Neural progenitor cell (in vitro differentiated cells): ENCODE results near the gene SRBD1. TPM values are rescaled to one million over a fixed set of nuclear protein-coding genes. Genes with fewer than 3 reads are reported as not detected.

ENCODE experiments used
- DNase-seq: peaks from one replicate; pipeline ENCODE4 v3.0.0-alpha.2; 2016; ENCODE audit warnings: low spot score
- H2AFZ ChIP-seq: fragments of 200-600 bp; sonication (generic); replicated peaks from 2 replicates; pipeline ENCODE4 v1.6.1; 2016; ENCODE audit warnings: antibody characterized with exemption
- H3F3A ChIP-seq: fragments of 200-600 bp; sonication (generic); 2 replicates; pipeline ENCODE4 v1.6.1; 2016; ENCODE audit warnings: antibody characterized with exemption, low read depth
- H3K27ac ChIP-seq: fragments of 200-600 bp; sonication (generic); 2 replicates; pipeline ENCODE4 v1.5.1; 2016; ENCODE audit warnings: mild to moderate bottlenecking
- H3K27me3 ChIP-seq: fragments of 200-600 bp; sonication (generic); 2 replicates; pipeline ENCODE4 v1.6.1; 2016; ENCODE audit warnings: mild to moderate bottlenecking, moderate library complexity
- H3K36me3 ChIP-seq: fragments of 200-600 bp; sonication (generic); 2 replicates; pipeline ENCODE4 v1.5.1; 2016
- H3K4me1 ChIP-seq: fragments of 200-600 bp; sonication (generic); 2 replicates; pipeline ENCODE4 v1.6.1; 2016; ENCODE audit warnings: mixed run types
- H3K4me2 ChIP-seq: fragments of 200-600 bp; sonication (generic); 2 replicates; pipeline ENCODE4 v1.6.1; 2016
- H3K4me3 ChIP-seq: fragments of 200-600 bp; sonication (generic); 2 replicates; pipeline ENCODE4 v1.5.1; 2016
- H3K79me2 ChIP-seq: fragments of 200-600 bp; sonication (generic); 2 replicates; pipeline ENCODE4 v1.6.1; 2016; ENCODE audit warnings: low read depth
- H3K9ac ChIP-seq: fragments of 200-600 bp; sonication (generic); 2 replicates; pipeline ENCODE4 v1.6.1; 2016
- H3K9me3 ChIP-seq: fragments of 200-600 bp; sonication (generic); 2 replicates; pipeline ENCODE4 v1.5.1; 2016; ENCODE audit warnings: low read depth
- H4K20me1 ChIP-seq: fragments of 200-600 bp; sonication (generic); 2 replicates; pipeline ENCODE4 v1.6.1; 2016; ENCODE audit warnings: low read depth
- H3K27ac Mint-ChIP-seq: 3 replicates; pipeline ENCODE4 v1.8.0; 2021; ENCODE audit warnings: mixed read lengths
- H3K27me3 Mint-ChIP-seq: 2 replicates; pipeline ENCODE4 v1.8.0; 2022; ENCODE audit warnings: low read depth, mild to moderate bottlenecking, inconsistent platforms, moderate library complexity, mixed read lengths; ENCODE audit not compliant: insufficient read depth
- H3K36me3 Mint-ChIP-seq: 3 replicates; pipeline ENCODE4 v1.8.0; 2021; ENCODE audit warnings: mixed read lengths
- H3K4me1 Mint-ChIP-seq: 3 replicates; pipeline ENCODE4 v1.8.0; 2021; ENCODE audit warnings: mixed read lengths
- H3K4me3 Mint-ChIP-seq: 3 replicates; pipeline ENCODE4 v1.8.0; 2021; ENCODE audit warnings: mild to moderate bottlenecking, moderate library complexity, mixed read lengths
- H3K9me3 Mint-ChIP-seq: 3 replicates; pipeline ENCODE4 v1.8.0; 2020; ENCODE audit warnings: mixed read lengths
- EZH2 ChIP-seq: fragments of 200-600 bp; sonication (generic); IDR thresholded peaks from 2 replicates; pipeline ENCODE4 v1.6.1; 2017; ENCODE audit warnings: antibody characterized with exemption, mild to moderate bottlenecking, moderate library complexity
- EZH2phosphoT487 ChIP-seq: fragments of 200-600 bp; sonication (generic); IDR thresholded peaks from 2 replicates; pipeline ENCODE4 v1.6.1; 2017; ENCODE audit warnings: antibody characterized with exemption
- total RNA-seq: library from RNA; depleted of rRNA; stranded (reverse); fragments of >200 nt; gene quantifications from 2 replicates; pipeline ENCODE4 v1.2.3, GENCODE V29; 2015; ENCODE audit warnings: low replicate concordance
- TF ChIP-seq, protein P1 (sequence below): fragments of 200-600 bp; sonication (generic); IDR thresholded peaks from 2 replicates; pipeline ENCODE4 v1.5.1; 2017; ENCODE audit warnings: antibody characterized with exemption, mild to moderate bottlenecking

The SRBD1 gene
- total RNA-seq, 1 donor from 2014 or later = 37.2 TPM

DNA sequence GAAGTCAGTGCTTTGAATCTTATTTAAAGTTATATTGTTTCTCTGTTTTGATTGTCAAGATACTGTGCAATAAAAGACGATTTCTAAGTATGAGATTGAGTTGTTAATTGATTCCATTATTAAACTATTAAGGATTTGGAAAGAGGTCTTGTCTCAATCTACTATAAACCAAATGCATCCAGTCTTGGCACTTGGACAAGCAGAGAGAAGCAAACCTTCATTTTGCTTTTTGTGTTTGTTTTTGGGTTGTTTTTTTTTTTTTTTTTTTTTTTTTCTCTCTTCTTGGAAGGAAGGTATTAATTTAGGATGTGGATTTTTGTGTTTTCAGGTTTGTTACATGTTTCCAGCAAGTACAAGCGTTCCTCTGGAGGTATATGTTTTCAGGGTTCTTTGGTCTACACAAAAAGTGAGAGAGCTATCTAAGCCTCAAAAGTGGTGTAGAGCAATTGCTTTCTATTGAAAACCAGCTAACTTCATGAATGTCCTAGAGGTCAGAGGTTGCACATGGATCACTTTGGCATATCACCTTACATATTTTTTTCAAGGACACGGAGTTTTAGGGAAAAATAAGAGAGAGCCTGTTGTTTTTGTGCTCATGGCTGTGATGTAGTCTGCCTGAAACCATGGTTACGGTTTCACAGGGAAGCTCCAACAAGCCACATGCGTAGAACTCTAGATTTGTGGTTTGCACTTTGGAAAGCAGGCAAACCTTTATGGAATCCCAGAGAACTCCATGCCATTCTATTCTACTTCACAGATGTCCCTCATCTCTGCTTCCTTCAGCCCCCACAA lies 42.3 kb upstream of the SRBD1 start:
- Mint-ChIP-seq H3K36me3 (peaks cover 2% of the 10 kb centered on the region), H3K27ac (no peak overlapping the region), H3K4me1 (peaks cover 27% of the 10 kb centered on the region), H3K27me3 (peaks cover 17% of the 10 kb centered on the region), H3K9me3 (no peaks in the 10 kb centered on the region), H3K4me3 (peak overlapping the region; percentile 91)
- H3K4me1 ChIP-seq = peaks cover 13% of the 10 kb centered on the region
- H3K4me2 ChIP-seq = peak overlapping the region; percentile 100
- H3K27me3 ChIP-seq = peaks cover 67% of the 10 kb centered on the region
- H3F3A ChIP-seq = peaks cover 21% of the 10 kb centered on the region
- DNase-seq = no peak
- no peaks in the 10 kb centered on the region for H3K79me2 ChIP-seq
- H3K27ac ChIP-seq = no peak overlapping the region
- TF ChIP-seq EZH2 (no peak), EZH2phosphoT487 (no peak)
- TF ChIP-seq, protein P1, sequence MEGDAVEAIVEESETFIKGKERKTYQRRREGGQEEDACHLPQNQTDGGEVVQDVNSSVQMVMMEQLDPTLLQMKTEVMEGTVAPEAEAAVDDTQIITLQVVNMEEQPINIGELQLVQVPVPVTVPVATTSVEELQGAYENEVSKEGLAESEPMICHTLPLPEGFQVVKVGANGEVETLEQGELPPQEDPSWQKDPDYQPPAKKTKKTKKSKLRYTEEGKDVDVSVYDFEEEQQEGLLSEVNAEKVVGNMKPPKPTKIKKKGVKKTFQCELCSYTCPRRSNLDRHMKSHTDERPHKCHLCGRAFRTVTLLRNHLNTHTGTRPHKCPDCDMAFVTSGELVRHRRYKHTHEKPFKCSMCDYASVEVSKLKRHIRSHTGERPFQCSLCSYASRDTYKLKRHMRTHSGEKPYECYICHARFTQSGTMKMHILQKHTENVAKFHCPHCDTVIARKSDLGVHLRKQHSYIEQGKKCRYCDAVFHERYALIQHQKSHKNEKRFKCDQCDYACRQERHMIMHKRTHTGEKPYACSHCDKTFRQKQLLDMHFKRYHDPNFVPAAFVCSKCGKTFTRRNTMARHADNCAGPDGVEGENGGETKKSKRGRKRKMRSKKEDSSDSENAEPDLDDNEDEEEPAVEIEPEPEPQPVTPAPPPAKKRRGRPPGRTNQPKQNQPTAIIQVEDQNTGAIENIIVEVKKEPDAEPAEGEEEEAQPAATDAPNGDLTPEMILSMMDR = no peak
- H3K9ac ChIP-seq = no peak overlapping the region
- no peak overlapping the region for H2AFZ ChIP-seq
- peaks cover 7% of the 10 kb centered on the region for H4K20me1 ChIP-seq
- no peaks in the 10 kb centered on the region for H3K36me3 ChIP-seq
- peak overlapping the region; percentile 92 for H3K4me3 ChIP-seq
- H3K9me3 ChIP-seq = no peaks in the 10 kb centered on the region

DNA sequence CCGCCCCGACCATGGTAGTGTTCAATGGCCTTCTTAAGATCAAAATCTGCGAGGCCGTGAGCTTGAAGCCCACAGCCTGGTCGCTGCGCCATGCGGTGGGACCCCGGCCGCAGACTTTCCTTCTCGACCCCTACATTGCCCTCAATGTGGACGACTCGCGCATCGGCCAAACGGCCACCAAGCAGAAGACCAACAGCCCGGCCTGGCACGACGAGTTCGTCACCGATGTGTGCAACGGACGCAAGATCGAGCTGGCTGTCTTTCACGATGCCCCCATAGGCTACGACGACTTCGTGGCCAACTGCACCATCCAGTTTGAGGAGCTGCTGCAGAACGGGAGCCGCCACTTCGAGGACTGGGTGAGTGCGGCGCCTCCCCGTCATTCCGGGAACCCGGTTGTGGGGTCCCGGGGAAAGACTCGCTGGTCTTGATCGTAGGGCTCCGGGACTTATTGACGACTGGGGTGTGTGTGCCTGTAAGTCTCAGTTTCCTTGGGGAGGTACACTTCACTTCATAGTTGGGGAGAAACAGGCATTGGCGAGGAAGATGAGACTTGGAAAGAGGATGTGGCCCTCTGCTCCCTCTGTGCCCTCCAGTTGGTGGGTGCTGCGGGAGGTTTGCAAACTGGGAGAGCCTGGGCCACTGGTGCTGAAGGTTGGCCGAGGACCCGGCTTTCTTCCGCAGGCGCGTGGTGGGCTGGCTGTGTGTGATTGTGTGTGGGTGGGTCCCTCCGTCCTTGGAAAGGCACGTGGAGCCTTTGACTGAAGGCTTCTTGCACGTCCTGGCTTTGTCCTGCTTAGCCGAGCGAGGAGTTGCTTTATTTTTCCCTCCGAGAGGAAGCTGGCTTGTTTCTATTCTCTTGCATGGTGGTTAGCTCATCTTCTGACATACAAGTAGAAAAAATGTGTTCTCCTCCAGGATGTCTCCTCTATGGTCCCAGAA lies 41.3 kb upstream of the SRBD1 start:
- peaks cover 21% of the 10 kb centered on the region for H3F3A ChIP-seq
- Mint-ChIP-seq H3K27me3 (peaks cover 20% of the 10 kb centered on the region), H3K36me3 (peaks cover 2% of the 10 kb centered on the region), H3K4me3 (peak overlapping the region; percentile 91), H3K9me3 (no peaks in the 10 kb centered on the region), H3K4me1 (peaks cover 30% of the 10 kb centered on the region), H3K27ac (peak overlapping the region; percentile 69)
- H3K4me1 ChIP-seq = peaks cover 13% of the 10 kb centered on the region
- no peaks in the 10 kb centered on the region for H3K79me2 ChIP-seq
- H4K20me1 ChIP-seq = peaks cover 7% of the 10 kb centered on the region
- H3K9me3 ChIP-seq = no peaks in the 10 kb centered on the region
- H3K9ac ChIP-seq = no peak overlapping the region
- H3K36me3 ChIP-seq = no peaks in the 10 kb centered on the region
- TF ChIP-seq EZH2phosphoT487 = peak; percentile 55
- peak; percentile 77 for TF ChIP-seq EZH2
- TF ChIP-seq, protein P1 = no peak
- peak; percentile 42 for DNase-seq
- peak overlapping the region; percentile 92 for H3K4me3 ChIP-seq
- peak overlapping the region; percentile 100 for H3K4me2 ChIP-seq
- peak overlapping the region; percentile 93 for H2AFZ ChIP-seq
- H3K27me3 ChIP-seq = peaks cover 77% of the 10 kb centered on the region
- H3K27ac ChIP-seq = no peak overlapping the region

DNA sequence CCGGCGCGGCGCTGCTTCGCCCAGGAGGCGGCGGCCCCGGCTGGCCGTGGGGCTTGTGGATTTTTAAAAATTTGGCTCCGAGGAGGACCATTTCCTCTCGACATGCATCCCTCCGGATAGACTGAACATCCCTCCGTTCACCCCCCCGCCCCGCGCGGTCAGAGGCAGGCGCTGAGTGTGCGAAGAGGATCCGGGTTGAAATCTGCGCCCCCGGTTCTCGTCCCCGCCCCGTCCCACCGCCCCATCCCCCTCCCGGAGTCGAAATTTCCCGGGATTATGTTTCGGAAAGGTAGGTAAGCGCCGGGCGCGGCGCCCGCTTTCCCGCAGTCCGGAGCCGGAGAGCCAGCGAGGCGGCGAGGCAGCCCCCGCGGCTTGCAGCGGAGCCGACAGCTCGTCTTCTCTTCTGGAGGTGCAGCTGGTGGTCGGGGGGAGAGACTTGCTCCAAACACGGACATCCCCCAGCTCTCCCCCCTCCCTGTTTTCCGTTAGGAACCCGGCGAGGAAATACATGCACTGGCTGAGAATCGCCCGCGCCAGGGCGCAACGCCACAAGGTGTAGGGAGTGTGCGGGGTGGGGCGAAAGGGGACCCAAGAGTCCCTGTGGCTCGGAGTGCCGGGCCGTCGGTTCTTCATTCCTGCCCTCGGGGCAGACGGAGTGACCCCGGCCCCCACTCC lies 40.5 kb upstream of the SRBD1 start, which contains the start of gene PRKCE:
Gene PRKCE (plus strand): TSS at position 261 of the 675 bp plus-strand sequence.
- H3K79me2 ChIP-seq = no peaks in the 10 kb centered on the region
- TF ChIP-seq, protein P1 = no peak
- peak; percentile 49 for TF ChIP-seq EZH2phosphoT487
- TF ChIP-seq EZH2 = peak; percentile 84

More for the DNA sequence above, 40.5 kb upstream of the SRBD1 start, which contains the start of gene PRKCE:
- Mint-ChIP-seq H3K9me3 (no peaks in the 10 kb centered on the region), H3K27me3 (peaks cover 23% of the 10 kb centered on the region), H3K27ac (peak within 1 kb of the TSS; percentile 89), H3K4me3 (peak within 1 kb of the TSS; percentile 99), H3K4me1 (peaks cover 33% of the 10 kb centered on the region), H3K36me3 (peaks cover 2% of the 10 kb centered on the region)
- peak within 1 kb of the TSS; percentile 93 for H2AFZ ChIP-seq
- peak within 1 kb of the TSS; percentile 92 for H3K4me3 ChIP-seq
- H3K9ac ChIP-seq = no peak within 1 kb of the TSS
- no peak within 1 kb of the TSS for H3K27ac ChIP-seq
- peaks cover 7% of the 10 kb centered on the region for H4K20me1 ChIP-seq
- H3K4me1 ChIP-seq = peaks cover 13% of the 10 kb centered on the region
- H3F3A ChIP-seq = peaks cover 21% of the 10 kb centered on the region
- peak within 1 kb of the TSS; percentile 100 for H3K4me2 ChIP-seq
- H3K9me3 ChIP-seq = no peaks in the 10 kb centered on the region
- H3K27me3 ChIP-seq = peaks cover 83% of the 10 kb centered on the region
- DNase-seq = peak; percentile 68
- no peaks in the 10 kb centered on the region for H3K36me3 ChIP-seq
